Right cardiac atrium (tissue), 5 donors: ENCODE results near the gene NRTN. TPM values are rescaled to one million over a fixed set of nuclear protein-coding genes. Genes with fewer than 3 reads are reported as not detected.

ENCODE experiments used
- ATAC-seq, 2 donors: fragments of 200-7000 bp; cut with Tn5 transposase; one replicate each; pipeline versions ENCODE4 v1.8.0 to v1.9.1; 2020; ENCODE audit warnings: moderate library complexity in 2 of 2, mild to moderate bottlenecking in 1 of 2
- DNase-seq, 3 donors: peaks; one replicate each; pipeline ENCODE4 v3.0.0-alpha.2; 2020
- H3K27ac ChIP-seq: one replicate; pipeline ENCODE4 v1.5.1; 2013; ENCODE audit warnings: mild to moderate bottlenecking, low read length, control low read depth, moderate library complexity
- H3K27me3 ChIP-seq: one replicate; pipeline ENCODE4 v1.6.1; 2013; ENCODE audit not compliant: control insufficient read depth, insufficient read depth
- H3K4me1 ChIP-seq: one replicate; pipeline ENCODE4 v1.6.1; 2013; ENCODE audit warnings: low read length; ENCODE audit not compliant: control insufficient read depth, insufficient read depth
- H3K4me3 ChIP-seq: one replicate; pipeline ENCODE4 v1.5.1; 2013; ENCODE audit warnings: low read length, control low read depth
- H3K9me3 ChIP-seq: one replicate; pipeline ENCODE4 v1.6.1; 2013; ENCODE audit warnings: low read length; ENCODE audit not compliant: control insufficient read depth
- WGBS: extraction: QIAGEN DNeasy Blood & Tissue Kit; methylation state at CpG from one replicate; pipeline ENCODE4 v1.1.7; 2013; 5-methylcytosine and 5-hydroxymethylcytosine counted together
- intact Hi-C, 4 donors: fragments of 100-400 bp; cut with DNase I; formaldehyde crosslinking; loops; one replicate each; pipeline versions ENCODE4 v1.11.0 to v1.14.0; 2022 to 2023
- polyA plus RNA-seq: library from polyadenylated mRNA; stranded (reverse); fragments of 200-250 nt; gene quantifications from one replicate; pipeline ENCODE4 v1.2.3, GENCODE V29; 2013
- total RNA-seq, 4 donors: library from RNA; stranded (reverse); fragmentation: NEBNext Ultra II Directional; extraction: Animal tissue kit (Norgen Biotek cat#: 25700); gene quantifications; one replicate each; pipeline ENCODE4 v1.2.1, GENCODE V29; 2021
- donor health status: healthy with polysubstance abuse.
- donor health status: DM: no; HTN: yes; CAD: no.
- donor health status: DM: no; HTN: no; CAD: no.
- donor health status: DM: no; HTN: yes; CAD: no; lungs with severe emphysema.
- donor health status: DM: yes; HTN: yes; CAD: no.

NRTN gene
- total and polyA plus RNA-seq, 5 donors: 31.6 to 57.1 (median 48.8) TPM

- WGBS: 74% methylated on average over 9 of the region's 9 CpGs
- ATAC-seq: no peak
- H3K9me3 ChIP-seq: no peaks in the 10 kb centered on the region
- intact Hi-C loops: no loop called here
- no peaks in the 10 kb centered on the region for H3K27me3 ChIP-seq
- H3K4me1 ChIP-seq: no peaks in the 10 kb centered on the region
- no peak overlapping the region for H3K27ac ChIP-seq
- DNase-seq: no peak
- H3K4me3 ChIP-seq: no peak overlapping the region
Measured at GRCh38 chr19:5877882-5878281, 73.0 kb downstream of the NRTN start.

Other genes with a start within 250 kb of the NRTN start
- gene TINCR, start 237.1 kb upstream of the NRTN start, total RNA-seq: under 1 TPM in 3 of 4 donors, not detected in 1; 0.06 to 0.11 (median 0.08) TPM
- 0.34 TPM for gene TINCR, start 237.1 kb upstream of the NRTN start, polyA plus RNA-seq
- gene SAFB2, start 182.3 kb upstream of the NRTN start, total RNA-seq: 10 to 100 TPM; 53.3 to 68.8 (median 63.1) TPM
- gene SAFB2, start 182.3 kb upstream of the NRTN start, polyA plus RNA-seq: 43.6 TPM
- gene SAFB, start 182.0 kb upstream of the NRTN start, total RNA-seq: 10 to 100 TPM; 50.5 to 65.0 (median 61.8) TPM
- gene SAFB, start 182.0 kb upstream of the NRTN start, polyA plus RNA-seq: 48.4 TPM
- gene MICOS13, start 124.6 kb upstream of the NRTN start, total RNA-seq: 100 to 1,000 TPM; 132 to 175 (median 149) TPM
- gene MICOS13, start 124.6 kb upstream of the NRTN start, polyA plus RNA-seq: 296 TPM
- gene HSD11B1L, start 124.0 kb upstream of the NRTN start, total RNA-seq: 1 to 10 TPM; 4.3 to 7.1 (median 6.8) TPM
- 9.8 TPM for gene HSD11B1L, start 124.0 kb upstream of the NRTN start, polyA plus RNA-seq
- 100 to 1,000 TPM; 451 to 525 (median 478) TPM for gene RPL36, start 114.8 kb upstream of the NRTN start, total RNA-seq
- gene RPL36, start 114.8 kb upstream of the NRTN start, polyA plus RNA-seq: 727 TPM
- 10 to 100 TPM; 55.4 to 66.2 (median 59.3) TPM for gene LONP1, start 84.9 kb upstream of the NRTN start, total RNA-seq
- 60.3 TPM for gene LONP1, start 84.9 kb upstream of the NRTN start, polyA plus RNA-seq
- not detected for gene CATSPERD, start 84.4 kb upstream of the NRTN start, total RNA-seq
- not detected for gene CATSPERD, start 84.4 kb upstream of the NRTN start, polyA plus RNA-seq
- 1 to 10 TPM in 2 of 4 donors, under 1 TPM in 2; 0.74 to 1.7 (median 1.2) TPM for gene PRR22, start 20.3 kb upstream of the NRTN start, total RNA-seq
- gene PRR22, start 20.3 kb upstream of the NRTN start, polyA plus RNA-seq: 0.84 TPM
- gene DUS3L, start 13.9 kb upstream of the NRTN start, total RNA-seq: 10 to 100 TPM; 16.0 to 27.3 (median 19.7) TPM
- gene DUS3L, start 13.9 kb upstream of the NRTN start, polyA plus RNA-seq: 15.5 TPM
- not detected for gene FUT6, start 34.6 kb downstream of the NRTN start, total RNA-seq
- gene FUT6, start 34.6 kb downstream of the NRTN start, polyA plus RNA-seq: not detected
- gene FUT3, start 46.4 kb downstream of the NRTN start, total RNA-seq: not detected
- gene FUT3, start 46.4 kb downstream of the NRTN start, polyA plus RNA-seq: not detected
- gene FUT5, start 65.5 kb downstream of the NRTN start, total RNA-seq: not detected
- gene FUT5, start 65.5 kb downstream of the NRTN start, polyA plus RNA-seq: not detected
- 100 to 1,000 TPM; 515 to 756 (median 624) TPM for gene NDUFA11, start 98.7 kb downstream of the NRTN start, total RNA-seq
- gene NDUFA11, start 98.7 kb downstream of the NRTN start, polyA plus RNA-seq: 1,214 TPM
- 1 to 10 TPM; 1.9 to 5.8 (median 3.8) TPM for gene VMAC, start 99.8 kb downstream of the NRTN start, total RNA-seq
- 3.6 TPM for gene VMAC, start 99.8 kb downstream of the NRTN start, polyA plus RNA-seq
- 10 to 100 TPM in 2 of 4 donors, 1 to 10 TPM in 2; 8.9 to 14.2 (median 9.9) TPM for gene CAPS, start 109.2 kb downstream of the NRTN start, total RNA-seq
- 7.1 TPM for gene CAPS, start 109.2 kb downstream of the NRTN start, polyA plus RNA-seq
- gene RANBP3, start 173.1 kb downstream of the NRTN start, total RNA-seq: 10 to 100 TPM; 54.8 to 73.8 (median 67.7) TPM
- gene RANBP3, start 173.1 kb downstream of the NRTN start, polyA plus RNA-seq: 49.6 TPM